ENCODE results near the gene CALCOCO2.

GRCh38 chr17:48901241-48901640 is 70.4 kb downstream of the CALCOCO2 start:
- TF ChIP-seq CTCF (conservative IDR thresholded peaks at IDR 0.05; ENCODE audit: low read length), result no peak
- no peak for TF ChIP-seq EZH2phosphoT487 (IDR thresholded peaks at IDR 0.05; ENCODE audit: borderline replicate concordance, low read depth, low read length)

All from OCI-LY7 (cell line).